RCC 7860 (cell line): ENCODE data around the gene RASGRF1.
"Not testable (repeated sequence)": the region's sequence is repeated elsewhere in the genome, so short reads cannot be mapped to it uniquely, and the experiment has no call there.

Experiments used
- DNase-seq: peaks from one replicate; pipeline ENCODE4 v3.0.0-alpha.2; 2015; ENCODE audit warnings: low spot score
- FAIRE-seq: peaks from 2 replicates; lab custom pipeline; 2012; peaks lifted over from hg19 to GRCh38; lab: Jason Lieb, UNC

The RASGRF1 gene

GRCh38 chr15:78938658-78939488 is 151.7 kb downstream of the RASGRF1 start:
- FAIRE-seq (no peak), DNase-seq (no peak)

GRCh38 chr15:78937132-78937739 is 153.3 kb downstream of the RASGRF1 start:
- DNase-seq (no peak), FAIRE-seq (no peak)

DNA sequence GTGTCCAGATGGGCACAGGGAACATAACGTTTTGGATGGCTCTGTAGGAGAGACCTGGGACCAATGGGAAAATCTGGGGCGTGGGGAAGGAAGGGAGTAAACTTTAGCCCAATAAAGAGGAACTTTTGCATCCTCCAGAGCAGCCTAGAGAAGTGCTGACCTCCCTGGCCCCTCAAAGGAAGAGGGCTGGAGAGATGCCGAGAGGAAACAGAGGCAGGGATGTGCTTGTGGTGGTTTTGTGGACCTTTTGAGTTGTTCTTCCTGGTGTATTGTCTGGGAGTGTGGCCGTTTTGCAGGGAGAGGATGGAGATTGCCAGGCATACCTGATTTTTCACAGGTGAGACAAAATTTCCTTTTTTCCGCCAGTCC is 155.9 kb downstream of the RASGRF1 start:
- no peak for FAIRE-seq
- no peak for DNase-seq

DNA sequence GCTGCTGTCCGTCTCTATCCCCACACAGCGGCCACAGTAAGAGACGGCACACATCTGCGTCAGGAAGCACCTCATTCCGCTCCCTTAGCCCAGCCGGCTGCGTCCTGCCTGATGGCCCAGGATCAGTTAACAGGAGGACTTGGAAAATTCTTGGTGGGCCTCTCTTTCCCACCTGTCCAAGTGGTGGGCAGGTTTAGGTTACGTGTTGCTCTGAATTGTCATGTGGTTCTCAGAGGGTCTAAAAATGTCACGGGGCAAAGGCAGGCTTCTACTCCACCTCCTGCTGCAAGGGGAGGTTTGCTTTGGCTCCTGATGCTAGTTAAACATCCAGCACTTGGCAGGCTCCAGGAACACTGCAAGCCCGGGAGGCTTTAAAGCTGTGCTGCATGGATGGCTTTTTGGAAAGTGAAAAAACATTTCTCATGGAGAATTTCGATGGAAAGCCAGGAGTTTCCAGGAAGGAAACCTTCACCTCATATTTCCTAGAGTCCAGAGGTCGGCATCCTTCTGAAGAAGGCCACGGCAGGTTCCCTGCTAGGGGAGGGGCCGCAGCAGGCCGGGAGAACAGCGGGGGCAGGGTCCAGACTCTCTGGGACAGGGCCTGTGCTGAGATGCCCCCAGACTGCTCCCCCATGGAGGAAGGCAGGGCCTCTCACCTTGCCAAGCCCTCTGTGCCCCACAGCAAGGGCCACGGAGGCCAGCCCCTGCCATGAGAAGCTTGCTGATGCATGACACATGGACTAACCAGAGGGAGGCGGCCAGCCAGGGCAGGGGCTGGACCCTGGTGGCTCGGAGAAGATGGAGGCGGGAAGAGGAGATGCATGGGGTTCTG is 156.5 kb downstream of the RASGRF1 start:
- FAIRE-seq: no peak
- no peak for DNase-seq

GRCh38 chr15:78933187-78933822 is 157.3 kb downstream of the RASGRF1 start:
- FAIRE-seq (no peak), DNase-seq (no peak)

- no peak for FAIRE-seq
- no peak for DNase-seq
These were observed 158.2 kb downstream of the RASGRF1 start for GRCh38 chr15:78932258-78932808.

- no peak for FAIRE-seq
These were observed 158.9 kb downstream of the RASGRF1 start for GRCh38 chr15:78931439-78932257.

GRCh38 chr15:78930577-78931388 is 159.8 kb downstream of the RASGRF1 start:
- FAIRE-seq (peak; percentile 97), DNase-seq (peak; percentile 94)

More at GRCh38 chr15:78931439-78932257, 158.9 kb downstream of the RASGRF1 start:
- no peak for DNase-seq

- no peak for DNase-seq
- FAIRE-seq: no peak
These were observed 160.9 kb downstream of the RASGRF1 start for GRCh38 chr15:78929536-78930264.

DNA sequence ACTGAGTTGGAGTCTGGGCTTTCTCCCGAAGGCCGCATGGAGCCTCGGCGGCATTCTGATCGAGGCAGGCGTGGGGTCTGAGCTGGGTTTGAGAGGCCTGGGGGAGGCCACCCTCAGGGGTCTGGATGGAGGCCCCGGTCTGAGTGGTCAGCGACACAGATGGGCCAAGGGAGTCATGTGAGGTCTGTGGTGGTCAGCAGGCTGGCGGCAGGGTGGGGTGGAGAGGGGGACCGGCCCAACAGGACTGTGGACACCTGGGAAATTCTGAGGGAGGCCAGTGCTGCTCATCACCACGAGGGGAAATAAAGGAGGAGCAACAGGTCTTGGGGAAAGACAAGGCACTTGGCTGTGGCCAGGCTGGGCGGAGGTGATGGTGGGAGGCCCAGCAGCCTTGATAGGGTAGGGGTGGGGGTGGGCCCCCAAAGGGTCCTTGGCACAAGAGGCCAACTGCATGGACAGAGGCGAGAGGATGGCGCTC is 161.9 kb downstream of the RASGRF1 start:
- DNase-seq: no peak
- FAIRE-seq: no peak

GRCh38 chr15:78928176-78928575 is 162.4 kb downstream of the RASGRF1 start:
- FAIRE-seq, DNase-seq: not testable (repeated sequence)

GRCh38 chr15:78927077-78927790 is 163.3 kb downstream of the RASGRF1 start:
- DNase-seq (no peak), FAIRE-seq (no peak)

DNA sequence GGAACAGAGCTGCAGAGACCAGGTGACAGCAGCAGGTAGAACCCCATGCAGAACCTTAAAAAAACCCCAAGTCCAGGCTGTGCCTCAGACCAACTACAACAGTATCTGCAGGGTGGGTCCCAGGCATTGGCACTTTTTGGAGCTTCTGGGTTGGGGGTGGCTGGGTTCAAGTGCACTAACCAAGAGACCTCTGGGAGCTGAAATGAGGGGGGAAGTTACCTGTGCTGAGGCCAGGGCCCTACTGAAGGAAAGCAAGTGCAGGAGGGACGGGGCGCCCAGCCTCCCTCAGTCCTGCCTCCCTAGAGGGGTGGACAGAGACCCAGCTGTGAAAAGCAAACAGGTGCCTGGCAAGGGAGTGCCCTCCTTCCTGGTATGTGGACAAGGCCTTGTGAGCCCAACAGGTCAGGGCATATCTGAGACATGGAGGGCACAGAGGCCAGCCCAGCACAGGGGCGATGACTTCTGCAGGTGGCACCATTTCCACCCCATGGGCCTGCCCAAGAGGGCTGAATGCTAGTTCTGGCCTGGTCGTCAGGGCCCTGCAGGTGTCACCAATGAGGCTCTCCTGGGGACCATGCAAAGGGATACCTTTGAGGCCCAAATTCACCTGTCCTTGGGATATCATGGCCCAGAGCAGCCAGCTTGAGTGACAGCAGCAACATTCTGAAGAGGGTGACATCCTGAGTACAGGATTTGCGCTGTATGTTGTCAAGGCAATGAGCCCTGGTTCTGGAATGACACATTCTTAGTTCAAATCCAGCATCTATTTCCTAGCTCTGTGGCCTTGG is 164.4 kb downstream of the RASGRF1 start:
- DNase-seq (no peak), FAIRE-seq (no peak)

DNA sequence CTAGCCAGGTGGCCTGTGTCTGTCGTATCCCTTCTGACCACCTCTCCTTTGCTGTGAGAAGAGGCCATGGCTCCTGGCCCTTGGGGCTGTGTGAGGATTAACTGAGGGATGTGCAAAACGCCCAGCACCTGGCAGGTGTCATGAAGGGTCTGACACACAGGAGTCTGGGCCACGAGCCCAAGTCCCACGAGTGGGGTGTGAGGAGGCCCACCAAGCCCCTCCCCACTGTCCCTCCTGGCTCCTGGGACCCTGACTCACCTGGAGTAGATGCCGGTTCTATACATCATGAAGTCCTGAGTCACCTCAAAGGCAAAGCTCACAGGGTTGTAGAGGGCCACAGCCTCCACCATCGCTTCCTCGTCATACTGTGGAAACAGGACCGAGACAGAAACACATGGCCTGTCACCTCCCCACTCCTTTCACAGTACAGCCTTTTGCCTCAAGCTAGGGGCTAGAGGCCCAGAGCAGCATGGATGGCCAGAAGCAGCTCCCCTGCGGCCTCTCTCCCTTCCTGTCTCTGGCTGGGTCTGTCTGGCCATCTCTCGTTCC is 165.4 kb downstream of the RASGRF1 start:
- no peak for DNase-seq
- FAIRE-seq: no peak

DNA sequence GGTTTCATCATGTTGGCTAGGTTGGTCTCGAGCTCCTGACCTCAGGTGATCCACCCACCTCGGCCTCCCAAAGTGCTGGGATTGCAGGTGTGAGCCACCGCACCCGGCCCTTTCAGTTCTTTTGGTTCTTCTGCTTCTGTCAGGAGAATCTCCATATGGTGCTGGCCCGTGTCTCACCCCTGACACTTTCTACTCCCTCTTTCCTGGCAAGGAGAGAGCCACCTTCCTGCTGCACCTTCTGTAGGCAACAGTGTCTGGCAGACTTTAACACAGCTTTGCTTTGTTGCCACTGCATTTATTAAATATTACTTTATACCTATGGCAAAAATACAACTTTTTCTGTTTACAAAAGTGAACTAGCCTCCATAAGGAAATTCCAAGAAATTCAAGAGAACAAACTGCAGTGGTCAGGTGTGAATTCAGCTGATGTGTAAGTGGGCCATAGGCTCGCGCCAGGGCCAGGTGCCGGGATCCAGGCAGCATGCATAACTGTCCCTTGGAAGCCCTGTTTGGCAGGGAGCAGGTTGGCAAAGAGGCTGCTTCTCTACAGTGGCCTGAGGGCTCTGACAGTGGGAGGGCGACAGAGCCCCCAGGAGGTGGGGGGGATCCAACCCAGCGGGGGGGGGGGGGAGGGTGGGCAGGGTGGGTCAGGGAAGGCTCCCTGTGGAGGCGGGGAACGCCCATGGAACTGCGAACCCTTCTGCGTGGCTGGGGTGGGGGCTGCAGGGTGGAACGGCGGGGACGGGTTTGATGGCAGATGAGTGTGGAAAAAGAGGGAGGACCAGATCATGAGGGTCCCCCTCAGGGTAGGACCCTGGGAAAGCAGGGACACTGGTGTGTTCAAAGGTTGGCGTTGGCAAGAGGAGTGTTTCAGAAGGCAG is 166.9 kb downstream of the RASGRF1 start:
- DNase-seq (no peak), FAIRE-seq (no peak)

- DNase-seq: no peak
- no peak for FAIRE-seq
These were observed 167.6 kb downstream of the RASGRF1 start for GRCh38 chr15:78923015-78923414.
